MM.1S (cell line): Measurements from ENCODE around the gene PCNA.

Source experiments
- CTCF ChIP-seq: fragments of 300-600 bp; sonication (generic); IDR thresholded peaks from 2 replicates; pipeline ENCODE4 v1.5.1; 2016; ENCODE audit warnings: antibody characterized with exemption, low read length, mixed read lengths
- EZH2 ChIP-seq: fragments of 300-600 bp; sonication (generic); optimal IDR thresholded peaks from 2 replicates; pipeline ENCODE3; 2017; ENCODE audit warnings: low read depth, mild to moderate bottlenecking, antibody characterized with exemption, low read length, mixed read lengths
- EZH2phosphoT487 ChIP-seq: fragments of 300-600 bp; sonication (generic); IDR thresholded peaks from 2 replicates; pipeline ENCODE4 v1.6.1; 2018; ENCODE audit warnings: antibody characterized with exemption, low read length

DNA sequence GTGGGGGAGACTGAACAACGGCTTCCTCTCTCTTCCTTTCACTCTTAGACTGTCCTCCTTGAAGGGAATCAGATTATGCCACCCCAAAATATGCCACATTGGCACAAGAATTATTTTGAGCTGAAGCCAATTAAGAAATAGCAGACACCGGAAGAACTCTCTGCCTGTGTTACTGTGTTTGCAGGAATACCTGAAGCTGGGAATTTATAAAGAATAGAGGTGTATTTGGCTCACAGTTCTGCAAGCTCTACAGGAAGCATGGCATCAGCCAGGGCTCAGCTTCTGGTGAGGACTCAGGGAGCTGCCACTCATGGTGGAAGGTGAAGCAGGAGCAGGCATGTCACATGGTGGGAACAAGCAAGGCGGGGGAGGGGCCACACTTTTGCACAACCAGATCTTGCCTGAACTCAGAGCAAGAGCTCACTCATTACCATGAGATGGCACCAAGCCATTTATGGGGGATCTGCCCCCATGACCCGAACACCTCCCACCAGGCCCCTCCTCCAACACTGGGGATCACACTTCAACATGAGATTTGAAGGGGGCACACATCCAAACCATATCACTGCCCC lies 46.0 kb downstream of the PCNA start:
- TF ChIP-seq CTCF (no peak), EZH2 (no peak), EZH2phosphoT487 (no peak)
